GM18861 (cell line): Measurements from ENCODE around the gene SFT2D3.

Experiments used
- ATAC-seq: cut with Tn5 transposase; IDR thresholded peaks from one replicate; pipeline ENCODE4 v1.9.1; 2021; ENCODE audit not compliant: unreplicated experiment

Gene SFT2D3

DNA sequence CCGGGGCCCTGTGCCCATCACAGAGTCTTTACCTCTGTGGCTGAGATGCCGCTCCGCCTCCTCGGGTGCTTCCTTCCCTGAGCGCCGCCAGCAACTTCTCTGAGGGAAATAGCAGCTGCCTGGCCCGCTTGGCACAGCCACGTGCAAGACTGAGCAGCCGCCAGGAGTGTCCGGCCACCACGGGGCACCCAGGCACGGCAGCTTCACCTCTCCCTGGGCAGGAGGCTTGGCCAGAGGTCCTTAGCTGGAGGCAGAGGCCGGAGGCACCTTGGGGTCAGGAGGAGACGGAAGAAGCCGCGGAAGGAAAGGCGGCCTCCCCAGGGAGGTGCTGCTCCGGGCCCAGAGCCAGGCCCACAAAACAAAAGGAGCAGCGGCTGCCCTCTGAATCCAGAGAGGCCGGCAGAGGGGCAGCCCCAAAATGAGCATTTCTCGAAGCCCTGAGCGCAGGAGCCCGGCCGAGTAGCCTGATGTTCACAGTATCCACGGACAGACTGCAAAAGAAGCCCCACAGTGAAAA lies 20.0 kb upstream of the SFT2D3 start:
- no peak for ATAC-seq

DNA sequence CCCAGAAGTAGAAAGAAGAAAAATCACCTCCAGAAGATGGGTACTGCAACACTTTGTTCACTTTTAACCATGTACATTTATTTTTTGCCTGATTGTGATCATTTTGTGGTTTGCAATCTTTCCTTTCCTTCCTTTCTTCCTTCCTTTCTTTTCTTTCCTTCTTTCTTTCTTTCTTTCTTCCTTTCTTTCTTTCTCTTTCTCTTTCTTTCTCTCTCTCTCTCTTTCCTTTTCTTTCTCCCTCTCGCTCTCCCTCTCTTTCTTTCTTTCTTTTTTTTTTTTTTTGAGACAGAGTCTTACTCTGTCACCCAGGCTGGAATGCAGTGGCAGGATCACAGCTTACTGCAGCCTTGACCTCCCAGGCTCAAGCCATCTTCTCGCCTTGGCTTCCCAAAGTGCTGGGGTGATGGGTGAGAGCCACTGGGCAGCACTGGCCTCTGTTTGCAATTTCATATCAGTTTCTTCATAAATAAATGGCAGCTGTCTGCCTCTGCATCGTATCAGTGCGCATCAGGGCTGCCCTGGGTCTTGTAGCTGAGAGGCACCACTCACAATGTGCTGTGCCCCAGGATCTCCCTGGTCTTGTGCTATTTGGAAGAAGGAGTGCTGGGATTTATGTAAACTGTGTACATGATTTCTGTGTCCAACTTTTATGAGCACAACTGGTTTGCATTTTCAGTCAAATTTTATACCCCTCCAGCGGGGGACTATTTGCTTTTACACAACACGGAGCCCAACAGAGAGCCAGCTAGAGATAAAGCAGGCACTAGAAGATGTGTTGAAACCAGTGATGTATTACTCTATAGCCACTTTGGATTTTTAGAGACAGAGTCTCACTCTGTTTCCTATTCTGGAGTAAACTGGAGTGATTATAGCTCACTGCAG lies 19.1 kb upstream of the SFT2D3 start:
- no peak for ATAC-seq

DNA sequence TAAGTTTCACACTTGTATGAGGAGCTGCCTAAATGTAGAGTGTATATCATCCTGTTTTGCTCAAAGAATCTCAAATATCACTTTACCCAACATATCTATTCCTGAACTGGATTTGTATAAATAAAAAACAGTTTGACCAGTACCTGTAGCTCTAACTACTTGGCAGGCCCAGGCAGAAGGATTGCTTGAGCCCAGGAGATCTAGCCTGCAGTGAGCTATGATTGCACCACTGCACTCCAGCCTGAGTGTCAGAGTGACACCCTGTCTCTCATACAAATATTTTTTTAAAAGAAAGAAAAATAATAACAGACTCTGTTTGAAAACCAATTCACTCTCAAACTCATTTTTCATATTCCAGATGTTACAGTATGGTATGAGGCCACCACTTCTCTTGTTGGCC lies 18.2 kb upstream of the SFT2D3 start:
- no peak for ATAC-seq

DNA sequence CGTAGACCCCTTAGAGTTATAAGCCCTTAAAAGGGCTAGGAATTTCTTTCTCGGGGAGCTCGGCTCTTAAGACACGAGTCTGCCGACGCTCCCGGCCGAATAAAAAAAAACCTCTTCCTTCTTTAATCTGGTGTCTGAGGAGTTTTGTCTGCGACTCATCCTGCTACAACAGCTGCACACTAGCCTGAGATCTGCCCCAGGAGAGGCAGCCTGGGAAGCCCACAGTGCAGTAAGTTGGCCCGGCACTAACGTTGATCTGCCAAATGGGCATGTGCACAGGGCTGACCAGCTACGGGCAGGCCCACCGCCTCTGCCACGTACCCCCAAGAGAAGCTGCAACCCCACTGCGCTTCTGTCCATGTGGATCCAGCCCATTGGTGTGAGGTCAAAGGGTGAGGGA lies 17.5 kb upstream of the SFT2D3 start:
- no peak for ATAC-seq

DNA sequence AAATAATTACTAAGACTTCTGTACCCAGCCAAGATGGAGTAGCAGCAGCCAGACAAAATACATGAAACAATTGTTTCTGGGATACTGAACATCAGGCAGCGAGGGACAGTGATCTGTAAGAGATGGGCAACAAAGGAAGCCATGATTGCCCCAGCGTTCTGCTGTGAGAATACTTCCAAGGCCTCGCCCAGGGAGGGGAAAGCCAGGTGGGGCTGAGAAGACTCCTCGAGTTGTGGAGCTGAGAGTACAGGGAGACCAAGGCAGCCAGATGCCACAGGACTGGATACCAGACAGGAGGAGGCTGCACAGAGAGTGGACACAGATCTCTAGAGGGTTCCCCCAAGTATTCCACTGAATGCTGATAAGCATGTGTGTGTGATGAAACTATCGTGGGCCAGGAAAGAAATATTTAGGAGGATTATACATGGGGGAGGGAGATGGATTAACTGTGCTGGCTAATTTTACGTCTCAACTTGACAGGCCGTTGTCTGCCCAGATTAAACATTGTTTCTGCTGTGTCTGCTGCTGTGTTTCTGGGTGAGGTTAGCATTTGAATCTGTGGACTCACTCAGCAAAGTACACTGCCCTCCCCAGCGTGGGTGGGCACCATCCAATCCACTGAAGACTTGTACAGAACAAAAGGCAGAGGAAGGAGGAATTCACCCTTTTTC lies 15.8 kb upstream of the SFT2D3 start:
- no peak for ATAC-seq

DNA sequence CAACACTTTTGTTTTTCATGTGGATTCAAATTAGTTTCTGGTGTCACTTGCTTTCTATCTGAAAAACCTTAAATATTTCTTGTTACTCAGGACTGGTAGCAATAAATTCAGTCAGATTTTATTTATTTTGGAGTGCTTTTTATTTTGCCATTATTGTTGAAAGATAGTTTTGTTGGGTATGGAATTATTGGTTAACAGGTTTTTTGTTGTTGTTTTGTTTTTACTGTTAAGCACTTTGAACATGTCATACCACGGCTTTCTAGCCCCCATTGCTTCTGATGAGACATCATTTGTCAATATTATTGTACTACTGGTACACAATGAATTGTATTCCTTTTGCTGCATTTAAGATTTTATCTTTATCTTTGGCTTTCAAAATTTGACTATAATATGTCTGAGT lies 12.9 kb upstream of the SFT2D3 start:
- no peak for ATAC-seq

DNA sequence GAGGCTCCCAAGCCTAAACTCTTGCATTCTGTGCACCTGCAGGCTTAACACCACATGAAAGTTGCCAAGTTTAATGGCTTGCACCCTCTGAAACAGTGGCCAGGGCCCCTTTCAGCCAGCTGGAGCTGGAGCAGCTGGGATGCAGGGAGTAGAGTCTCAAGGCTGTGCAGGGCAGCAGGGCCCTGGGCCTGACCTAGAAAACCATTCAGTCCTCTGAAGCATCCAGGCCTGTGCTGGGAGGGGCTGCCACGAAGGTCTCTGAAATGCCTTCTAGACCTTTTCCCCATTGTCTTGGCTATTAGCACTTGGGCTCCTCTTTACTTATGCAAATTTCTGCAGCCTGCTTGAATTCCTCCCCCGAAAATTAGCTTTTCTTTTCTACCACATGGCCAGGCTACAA lies 10.6 kb upstream of the SFT2D3 start:
- ATAC-seq = no peak

DNA sequence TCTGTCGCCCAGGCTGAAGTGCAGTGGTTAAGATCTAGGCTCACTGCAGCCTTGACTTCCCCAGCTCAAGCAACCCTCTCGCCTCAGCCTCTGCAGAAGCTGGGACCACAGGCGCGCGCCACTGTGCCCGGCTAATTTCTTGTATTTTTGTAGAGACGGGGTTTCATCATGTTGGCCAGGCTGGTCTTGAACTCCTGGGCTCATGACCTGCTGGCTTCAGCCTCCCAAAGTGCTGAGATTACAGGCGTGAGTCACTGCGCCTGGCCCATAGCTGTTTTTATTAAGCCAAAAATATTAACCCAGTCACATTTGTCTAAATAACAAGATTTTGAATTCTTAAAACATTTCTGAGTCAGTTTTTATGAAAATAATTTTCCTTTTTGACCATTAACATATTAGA lies 6.3 kb upstream of the SFT2D3 start:
- no peak for ATAC-seq

DNA sequence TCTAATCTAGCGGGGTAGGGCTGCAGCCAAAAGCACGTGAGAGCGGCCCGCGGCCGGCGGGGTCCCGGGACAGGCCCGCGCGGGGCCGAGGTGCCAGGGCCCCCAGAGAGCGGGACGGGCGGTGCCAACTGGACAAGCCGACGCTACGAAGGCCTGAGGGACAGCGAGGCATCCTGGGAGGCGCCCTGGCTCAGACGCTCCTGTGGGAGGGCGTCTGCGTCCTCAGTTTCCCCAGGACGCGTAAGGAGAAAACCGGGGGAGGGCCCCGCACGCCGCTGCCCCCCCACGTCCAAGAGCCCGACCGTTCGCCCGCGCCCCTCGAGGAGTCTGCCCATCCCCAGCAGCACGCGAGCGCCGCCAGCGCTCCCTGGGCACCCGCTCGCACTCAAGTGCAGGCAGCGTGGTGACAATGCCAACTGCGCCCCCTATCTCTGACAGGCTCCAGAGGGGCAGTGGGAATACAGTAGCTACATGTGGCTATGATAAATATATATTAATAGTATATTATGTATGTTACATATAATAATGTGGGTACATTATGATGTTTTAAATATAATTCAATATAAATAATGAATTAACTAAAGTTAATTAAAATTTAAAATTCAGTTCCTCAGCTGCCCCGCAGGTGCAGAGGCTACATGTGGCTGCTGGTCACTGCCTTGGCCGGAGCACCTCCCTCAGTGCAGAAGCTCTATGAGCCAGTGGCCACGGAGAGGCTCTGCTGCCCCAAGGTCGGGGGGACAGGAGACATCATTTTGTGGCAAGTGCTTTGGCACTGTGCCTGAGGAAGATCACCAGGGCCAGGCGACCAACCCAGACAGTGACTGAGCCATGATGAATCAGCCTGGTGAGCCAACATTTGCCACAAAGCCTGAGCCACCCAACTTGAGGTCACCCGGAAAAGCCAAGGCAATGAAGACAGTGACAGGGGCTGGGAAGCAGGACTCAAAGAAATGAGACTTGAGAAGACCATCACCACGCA lies 5.5 kb upstream of the SFT2D3 start:
- no peak for ATAC-seq

DNA sequence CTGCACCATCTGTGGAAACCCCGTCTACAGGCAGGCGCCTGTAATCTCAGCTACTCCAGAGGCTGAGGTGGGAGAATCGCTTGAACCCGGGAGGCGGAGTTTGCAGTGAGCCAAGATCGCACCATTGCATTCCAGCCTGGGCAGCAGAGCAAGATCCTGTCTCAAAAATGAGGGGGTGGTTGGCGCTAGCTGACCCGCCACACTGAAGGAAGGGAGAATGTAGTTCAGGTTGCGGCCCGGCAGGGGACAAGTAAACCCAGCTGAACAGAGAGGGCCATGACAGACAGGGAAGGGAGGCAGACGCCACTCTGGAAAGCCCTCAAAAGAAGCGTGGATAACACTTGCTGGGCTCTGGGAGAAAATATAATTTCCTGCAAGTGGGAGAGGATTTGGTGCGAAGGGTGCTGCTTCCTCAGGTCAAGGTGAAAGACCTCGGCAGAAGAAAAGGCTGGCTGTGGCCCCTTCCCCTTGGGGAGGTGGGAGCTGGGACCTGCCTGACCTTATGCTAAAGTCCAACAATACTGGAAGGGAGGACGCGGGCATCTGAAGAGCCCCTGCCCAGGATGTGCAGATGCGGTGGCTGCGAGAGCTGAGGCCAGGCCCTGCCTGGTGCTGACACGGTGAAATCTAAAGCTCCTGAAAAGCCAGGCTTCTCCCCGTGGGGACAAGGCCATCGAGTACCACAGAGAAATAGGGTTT lies 3.7 kb upstream of the SFT2D3 start:
- ATAC-seq = no peak

DNA sequence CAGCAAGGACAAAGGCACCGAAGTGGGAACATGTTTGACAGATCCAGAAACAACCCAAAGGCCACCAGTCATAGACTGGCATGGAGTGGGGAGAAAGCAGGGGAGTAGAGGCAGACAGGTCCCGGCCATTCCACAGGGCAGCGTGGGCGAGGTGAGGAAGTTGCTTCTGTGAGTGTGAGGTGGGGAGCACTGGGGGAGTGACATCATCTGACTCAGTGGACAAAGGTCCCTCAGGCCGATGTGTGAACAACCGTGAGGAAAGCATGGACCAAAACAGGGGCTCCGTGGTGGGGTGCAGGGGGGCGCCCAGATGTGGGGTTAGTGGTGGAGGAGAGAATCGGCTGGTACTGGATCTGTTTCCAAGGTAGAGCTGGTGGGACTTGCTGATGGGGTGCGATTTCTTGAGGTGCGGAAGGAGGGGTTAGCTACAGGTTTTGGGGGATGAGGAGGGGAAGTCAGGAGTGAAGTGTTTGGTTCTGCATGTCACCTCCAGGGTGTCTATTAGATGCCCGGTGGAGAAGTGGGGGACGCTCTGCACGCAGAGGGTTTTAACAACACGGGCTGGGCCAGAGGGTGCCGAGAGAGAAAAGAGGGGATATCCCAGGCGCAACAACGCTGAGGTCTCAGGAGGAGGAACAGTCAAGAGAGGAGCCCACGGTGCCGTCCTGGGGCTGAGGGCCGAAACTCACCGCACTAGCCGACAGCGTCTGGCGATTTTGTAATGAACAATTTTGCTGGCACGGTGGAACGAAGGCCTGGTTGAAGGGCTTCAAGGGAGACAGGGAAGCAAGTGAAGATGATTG lies 2.5 kb upstream of the SFT2D3 start:
- ATAC-seq = no peak

DNA sequence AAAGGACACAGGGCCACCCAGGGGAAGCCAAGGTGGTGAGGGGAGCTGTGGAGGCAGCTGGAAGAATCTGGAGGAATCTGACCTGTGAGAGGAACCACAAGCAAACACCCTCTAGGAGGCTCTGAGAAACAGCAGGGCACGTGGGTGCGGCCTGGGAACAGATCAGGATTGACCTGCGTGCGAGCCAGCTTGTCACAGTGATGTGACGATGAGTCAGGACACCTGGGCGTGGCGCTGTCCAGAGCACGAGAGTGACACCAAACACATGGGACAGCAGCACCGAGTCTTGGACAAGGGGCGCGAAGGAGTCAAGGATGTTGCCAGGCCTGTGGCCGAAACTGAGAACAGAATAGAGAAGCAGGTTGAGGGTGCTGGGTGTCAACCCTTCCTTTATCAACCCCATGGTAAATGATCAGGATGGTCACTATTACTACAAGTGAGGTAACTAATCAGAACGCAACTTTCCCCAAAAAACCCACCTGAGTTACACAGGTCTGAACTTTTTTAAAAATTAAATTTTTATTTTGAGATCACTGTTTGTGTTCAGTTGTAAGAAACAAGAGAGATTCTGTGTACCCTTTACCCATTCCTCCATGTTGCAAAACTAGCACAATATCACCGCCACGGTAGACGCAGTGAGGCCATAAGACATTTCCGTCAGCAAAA lies 637 bp upstream of the SFT2D3 start:
- peak; percentile 60 for ATAC-seq

DNA sequence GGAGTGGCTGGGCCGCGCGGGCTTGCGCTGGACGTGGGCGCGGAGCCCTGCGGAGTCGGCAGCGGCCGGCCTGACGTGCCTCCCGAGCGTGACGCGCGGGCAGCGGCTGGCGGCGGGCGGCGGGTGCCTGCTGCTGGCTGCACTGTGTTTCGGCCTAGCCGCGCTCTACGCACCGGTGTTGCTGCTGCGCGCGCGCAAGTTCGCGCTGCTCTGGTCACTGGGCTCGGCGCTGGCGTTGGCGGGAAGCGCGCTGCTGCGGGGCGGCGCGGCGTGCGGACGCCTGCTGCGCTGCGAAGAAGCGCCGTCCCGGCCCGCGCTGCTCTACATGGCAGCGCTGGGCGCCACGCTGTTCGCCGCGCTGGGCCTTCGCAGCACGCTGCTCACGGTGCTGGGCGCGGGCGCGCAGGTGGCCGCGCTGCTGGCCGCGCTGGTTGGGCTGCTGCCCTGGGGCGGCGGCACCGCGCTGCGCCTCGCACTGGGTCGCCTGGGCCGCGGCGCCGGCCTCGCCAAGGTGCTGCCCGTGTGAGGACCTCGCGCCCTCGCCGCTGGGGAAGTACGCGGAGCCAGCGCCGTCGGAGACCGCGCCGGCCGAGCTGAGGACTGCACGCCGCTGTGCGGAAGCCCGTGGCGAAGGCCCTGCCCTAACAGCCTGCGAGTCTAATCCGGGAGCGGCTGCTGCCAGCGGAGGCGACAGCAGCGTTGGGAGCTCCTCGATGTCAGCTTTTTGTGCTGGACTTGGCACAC lies 526 bp downstream of the SFT2D3 start:
- peak; percentile 33 for ATAC-seq

DNA sequence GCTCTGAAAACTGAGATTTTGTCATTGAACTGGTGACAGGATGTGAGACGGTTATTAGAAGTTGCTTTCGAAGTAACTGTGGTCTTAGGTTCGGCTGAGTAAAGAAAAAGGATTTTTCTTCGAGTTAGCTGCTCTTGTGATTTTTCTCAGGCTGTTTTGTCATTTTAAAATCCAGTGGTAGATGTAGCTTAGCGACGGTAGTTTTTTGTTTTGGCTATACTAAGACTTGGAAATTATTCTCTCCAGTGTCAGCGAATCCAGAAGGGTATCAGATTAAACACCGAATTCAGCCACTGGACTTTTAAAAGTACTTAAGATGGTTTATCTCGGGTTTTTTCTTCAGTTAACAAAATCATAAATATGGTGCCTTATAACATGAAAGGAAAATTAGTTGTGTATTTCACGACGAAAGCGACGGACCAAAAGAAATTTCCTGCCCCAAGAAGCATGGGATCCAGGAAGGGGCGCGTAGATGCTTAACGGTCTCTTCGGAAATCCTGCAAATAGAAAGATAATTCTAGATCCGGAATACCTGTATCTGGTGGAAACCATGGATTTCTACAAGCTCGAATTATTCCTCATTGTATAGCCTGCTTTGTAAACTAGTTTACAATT lies 1.2 kb downstream of the SFT2D3 start:
- no peak for ATAC-seq

DNA sequence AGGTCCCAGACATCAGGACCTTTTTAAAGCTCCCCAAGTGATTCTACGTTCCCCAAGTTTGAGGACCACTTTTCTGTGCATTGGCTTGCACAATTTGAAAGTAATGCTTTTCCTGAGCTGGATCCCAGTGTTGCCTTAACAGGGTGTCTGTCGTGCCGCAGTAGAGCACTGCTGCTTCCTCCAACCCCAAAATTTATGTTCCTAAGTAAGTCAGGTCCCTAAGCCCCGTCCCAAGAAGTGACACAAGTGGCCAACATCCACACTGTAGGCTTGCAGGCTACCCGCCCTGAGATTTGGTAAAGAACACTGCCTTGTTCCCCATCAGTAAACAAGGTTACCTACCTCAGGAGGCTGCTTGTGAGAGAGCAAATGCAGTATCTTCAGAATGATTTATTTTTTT lies 2.0 kb downstream of the SFT2D3 start:
- ATAC-seq = no peak

DNA sequence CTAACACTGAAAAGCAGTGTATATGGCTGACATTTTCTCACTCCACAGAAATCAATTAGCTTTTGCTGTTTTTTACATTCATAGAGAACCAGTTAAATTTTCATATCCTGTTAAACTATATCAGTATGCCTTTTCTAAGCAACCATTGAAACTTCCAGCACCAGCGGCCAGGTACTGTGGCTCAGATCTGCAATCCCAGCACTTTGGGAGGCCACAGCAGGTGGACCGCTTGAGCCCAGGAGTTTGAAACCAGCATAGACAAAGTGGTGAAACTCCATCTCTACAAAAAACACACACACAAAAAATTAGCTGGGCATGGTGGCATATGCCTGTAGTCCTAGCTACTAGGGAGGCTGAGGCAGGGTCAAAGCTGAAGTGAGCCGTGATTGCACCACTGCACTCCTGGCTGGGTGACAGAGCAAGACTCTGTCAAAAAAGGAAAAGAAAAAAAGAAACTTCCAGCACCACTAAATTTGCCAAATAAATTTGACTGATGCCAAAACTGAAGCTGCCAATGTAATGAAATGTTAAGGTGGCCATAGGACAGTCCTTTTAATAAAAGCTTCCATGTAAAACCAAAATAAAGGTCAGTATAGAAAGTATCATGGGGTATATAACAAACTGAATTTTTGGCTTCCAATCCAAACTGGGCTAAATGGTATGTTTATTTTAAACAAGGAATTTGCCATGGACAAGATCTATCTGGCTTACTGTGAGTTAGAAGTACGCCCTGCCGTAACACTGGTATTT lies 3.5 kb downstream of the SFT2D3 start:
- ATAC-seq = no peak

DNA sequence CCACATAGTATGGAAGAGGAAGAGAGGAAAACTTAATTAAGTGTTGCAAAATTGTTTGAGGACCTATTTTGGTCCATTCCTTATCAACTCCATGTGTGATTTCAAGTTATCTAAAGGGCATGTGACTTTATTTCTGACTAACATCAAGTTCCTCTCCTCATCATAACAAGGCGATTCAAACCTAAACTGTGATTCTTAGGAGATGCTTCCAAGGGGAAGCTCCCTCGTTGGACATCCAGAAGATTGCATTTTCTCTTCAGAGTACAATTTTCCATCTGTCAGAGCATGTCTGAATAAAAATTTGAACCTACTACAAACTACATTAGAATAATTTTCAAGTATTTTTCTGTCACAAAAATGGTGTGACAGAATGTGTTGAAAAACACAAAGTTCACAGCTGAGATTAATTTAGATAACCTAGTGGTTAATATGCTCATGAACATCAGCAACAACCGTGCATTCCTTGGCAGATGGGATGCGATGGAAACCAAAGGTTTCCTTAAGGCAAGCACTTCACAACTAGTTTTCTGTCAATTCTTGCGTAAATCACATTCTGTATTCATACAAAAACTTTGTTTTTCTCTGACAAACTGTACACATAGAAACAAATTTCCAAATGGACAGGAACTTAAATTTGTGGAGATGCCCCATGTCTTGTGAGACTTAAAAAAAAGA lies 4.2 kb downstream of the SFT2D3 start:
- ATAC-seq = no peak
